ENCODE data around the gene SMC5.

DNA sequence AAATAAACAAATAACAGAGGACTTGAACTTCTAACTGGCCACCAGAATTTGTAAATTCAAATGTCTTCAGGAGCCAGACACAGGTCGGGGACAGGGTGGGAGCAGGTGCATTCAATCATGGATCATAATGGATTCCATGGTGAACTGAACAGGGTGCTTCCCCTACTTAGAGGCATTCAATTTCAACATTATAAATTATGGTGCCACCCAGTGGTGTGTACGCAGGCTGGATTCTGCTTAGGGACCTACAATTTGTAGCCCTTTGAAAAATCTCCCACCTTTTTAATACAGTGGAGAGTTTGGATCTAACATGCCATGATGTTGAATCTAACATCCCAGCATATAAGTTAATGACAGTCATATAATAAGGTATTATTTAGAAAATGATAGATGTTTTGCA, 133.4 kb downstream of the SMC5 start:
- TF ChIP-seq CTCF (IDR thresholded peaks at IDR 0.05) (peak; percentile 38), ZFX (IDR thresholded peaks at IDR 0.05; ENCODE audit: borderline replicate concordance) (no peak)

All from 22Rv1 (cell line).